ENCODE results near the gene SYNGR2. TPM values are rescaled to one million over a fixed set of nuclear protein-coding genes. Genes with fewer than 3 reads are reported as not detected.

Gene SYNGR2
- total RNA-seq, 1 donor from 2014 or later: 217 TPM

DNA sequence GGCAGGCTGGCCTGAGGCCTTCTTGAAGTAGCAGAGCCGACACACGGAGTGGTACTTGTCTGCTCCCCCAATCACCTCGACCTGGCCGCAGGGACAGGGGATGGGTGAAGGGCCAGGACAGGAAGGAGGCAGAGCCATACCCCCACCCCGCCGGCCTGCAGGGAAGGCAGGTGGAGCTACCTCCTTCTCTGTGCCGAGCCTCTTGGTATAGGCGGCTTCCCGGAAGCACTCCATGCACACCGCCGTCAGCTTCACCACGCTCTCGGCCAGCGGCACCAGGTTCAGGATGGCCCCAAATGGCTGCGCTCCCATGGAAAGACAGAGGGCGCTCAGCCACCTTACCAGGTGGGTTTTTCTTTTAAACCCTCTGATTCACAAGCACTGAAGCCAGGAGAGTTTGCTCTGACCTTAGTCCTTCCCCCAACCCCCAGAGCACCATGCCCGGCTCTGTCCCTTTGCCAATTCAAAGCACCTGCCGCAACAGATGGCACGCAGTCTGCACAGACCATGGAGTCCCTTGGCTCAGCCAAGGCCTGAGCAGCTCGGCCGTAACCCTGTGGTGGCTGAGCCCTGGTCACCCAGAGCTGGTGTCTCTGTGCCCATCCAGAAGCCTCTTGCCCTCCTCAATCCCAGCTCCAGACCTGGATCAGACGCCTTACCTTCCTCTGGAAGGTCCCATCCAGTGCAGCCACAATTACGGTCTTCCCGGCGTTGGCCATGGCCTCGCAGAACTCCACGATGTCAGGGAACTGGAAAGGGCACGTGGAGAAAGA lies 6.7 kb downstream of the SYNGR2 start:
- ATAC-seq: peak; percentile 54 to 66
- intact Hi-C loops (cut with DNase I): loop anchor here (10.0 kb wide), 1 partner anchor 50 kb away; the partner anchor contains the start of gene TMC6
- Histone ChIP-seq H3K36me3 (peaks cover 26% of the 10 kb centered on the region), H3K9me3 (no peaks in the 10 kb centered on the region), H3K27me3 (ENCODE audit: low read depth) (no peaks in the 10 kb centered on the region), H3K4me1 (peaks cover 87% of the 10 kb centered on the region), H3K4me3 (peak overlapping the region; percentile 33), H3K27ac (peak overlapping the region; percentile 85)
- TF ChIP-seq, protein P1, sequence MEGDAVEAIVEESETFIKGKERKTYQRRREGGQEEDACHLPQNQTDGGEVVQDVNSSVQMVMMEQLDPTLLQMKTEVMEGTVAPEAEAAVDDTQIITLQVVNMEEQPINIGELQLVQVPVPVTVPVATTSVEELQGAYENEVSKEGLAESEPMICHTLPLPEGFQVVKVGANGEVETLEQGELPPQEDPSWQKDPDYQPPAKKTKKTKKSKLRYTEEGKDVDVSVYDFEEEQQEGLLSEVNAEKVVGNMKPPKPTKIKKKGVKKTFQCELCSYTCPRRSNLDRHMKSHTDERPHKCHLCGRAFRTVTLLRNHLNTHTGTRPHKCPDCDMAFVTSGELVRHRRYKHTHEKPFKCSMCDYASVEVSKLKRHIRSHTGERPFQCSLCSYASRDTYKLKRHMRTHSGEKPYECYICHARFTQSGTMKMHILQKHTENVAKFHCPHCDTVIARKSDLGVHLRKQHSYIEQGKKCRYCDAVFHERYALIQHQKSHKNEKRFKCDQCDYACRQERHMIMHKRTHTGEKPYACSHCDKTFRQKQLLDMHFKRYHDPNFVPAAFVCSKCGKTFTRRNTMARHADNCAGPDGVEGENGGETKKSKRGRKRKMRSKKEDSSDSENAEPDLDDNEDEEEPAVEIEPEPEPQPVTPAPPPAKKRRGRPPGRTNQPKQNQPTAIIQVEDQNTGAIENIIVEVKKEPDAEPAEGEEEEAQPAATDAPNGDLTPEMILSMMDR (IDR thresholded peaks at IDR 0.05): peak; percentile 22
- DNase-seq: no peak

DNA sequence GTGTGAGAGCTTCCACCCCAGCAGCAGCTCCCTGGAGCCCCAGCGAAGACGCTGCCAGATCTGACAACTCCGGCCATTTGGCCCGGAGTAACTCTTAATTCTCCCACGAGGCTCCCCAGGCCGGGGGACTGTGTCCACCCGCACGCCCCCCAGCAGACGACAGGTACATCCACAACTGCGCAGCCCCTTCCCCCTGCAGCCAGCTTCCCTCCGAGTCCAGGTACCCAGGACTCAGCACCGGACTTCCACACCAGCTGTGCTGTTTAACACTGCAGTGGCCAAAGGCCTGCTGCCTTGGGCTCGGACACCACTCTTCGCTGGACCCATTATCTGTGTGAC lies 7.2 kb downstream of the SYNGR2 start:
- Histone ChIP-seq H3K36me3 (peaks cover 26% of the 10 kb centered on the region), H3K4me1 (peaks cover 87% of the 10 kb centered on the region), H3K9me3 (no peaks in the 10 kb centered on the region), H3K27ac (peak overlapping the region; percentile 85), H3K27me3 (ENCODE audit: low read depth) (no peaks in the 10 kb centered on the region), H3K4me3 (peak overlapping the region; percentile 33)
- intact Hi-C loops (cut with DNase I): loop anchor here (10.0 kb wide), 1 partner anchor 51 kb away; the partner anchor contains the start of gene TMC6
- DNase-seq: no peak
- TF ChIP-seq, protein P1 (IDR thresholded peaks at IDR 0.05): no peak
- no peak for ATAC-seq

DNA sequence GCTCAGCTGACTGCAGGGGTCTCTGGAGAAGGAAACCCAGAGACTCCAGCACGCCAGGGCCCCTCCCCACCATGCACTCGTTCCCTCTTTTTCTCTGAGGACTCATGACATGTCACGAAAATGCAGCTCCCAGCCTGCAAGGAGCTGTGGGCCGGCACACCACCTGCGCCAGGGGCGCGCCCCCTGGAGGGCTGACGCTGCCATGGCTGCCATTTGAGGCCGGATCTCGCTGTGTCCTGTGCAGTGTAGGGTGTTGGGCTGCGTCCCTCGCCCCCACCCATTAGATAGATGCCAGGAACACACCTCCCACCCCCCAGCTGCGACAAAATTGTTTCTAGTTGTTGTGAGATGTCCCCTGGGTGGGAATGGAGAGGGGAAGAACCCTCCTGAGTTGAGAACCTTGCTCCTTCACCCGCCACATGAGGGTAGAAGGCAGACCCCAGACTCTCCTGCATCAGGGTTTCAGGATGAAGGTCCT lies 8.2 kb downstream of the SYNGR2 start:
- peaks cover 80% of the 10 kb centered on the region for H3K4me1 ChIP-seq
- peaks cover 19% of the 10 kb centered on the region for H3K36me3 ChIP-seq
- TF ChIP-seq, protein P1 (IDR thresholded peaks at IDR 0.05): peak; percentile 94
- no peaks in the 10 kb centered on the region for H3K27me3 ChIP-seq (ENCODE audit: low read depth)
- DNase-seq: peak; percentile 90
- intact Hi-C loops (cut with DNase I): loop anchor here (10.0 kb wide), 1 partner anchor 52 kb away; the partner anchor contains the start of gene TMC6
- no peak overlapping the region for H3K4me3 ChIP-seq
- H3K9me3 ChIP-seq: no peaks in the 10 kb centered on the region
- H3K27ac ChIP-seq: peak overlapping the region; percentile 85
- ATAC-seq: peak; percentile 31 to 50

DNA sequence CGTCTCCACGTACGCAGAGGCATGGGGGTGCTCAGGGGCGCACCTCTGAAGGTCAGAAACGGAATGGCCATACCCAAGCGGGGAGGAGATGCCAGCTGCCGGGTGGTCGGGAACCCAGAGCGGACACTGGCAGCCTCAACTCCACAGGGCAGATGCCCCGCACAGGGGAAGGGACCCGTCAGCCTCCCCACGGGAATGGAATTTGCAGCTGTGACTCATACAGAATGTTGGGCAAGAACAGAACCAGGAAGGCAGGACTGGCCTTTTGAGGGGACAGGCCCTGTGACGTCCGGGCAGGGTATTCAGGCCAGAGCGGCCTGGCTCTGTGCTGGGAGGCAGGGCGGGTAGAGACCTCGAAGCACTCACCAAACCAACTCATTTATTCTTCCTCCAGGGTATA lies 11.0 kb downstream of the SYNGR2 start:
- H3K27ac ChIP-seq: peak overlapping the region; percentile 72
- H3K9me3 ChIP-seq: no peaks in the 10 kb centered on the region
- no peak overlapping the region for H3K4me3 ChIP-seq
- ATAC-seq: peak; percentile 46 to 60
- TF ChIP-seq, protein P1 (IDR thresholded peaks at IDR 0.05): no peak
- no peak for DNase-seq
- peaks cover 55% of the 10 kb centered on the region for H3K4me1 ChIP-seq
- H3K27me3 ChIP-seq (ENCODE audit: low read depth): no peaks in the 10 kb centered on the region
- intact Hi-C loops (cut with DNase I): loop anchor here (10.0 kb wide), 1 partner anchor 55 kb away; the partner anchor contains the start of gene TMC6
- H3K36me3 ChIP-seq: no peaks in the 10 kb centered on the region

DNA sequence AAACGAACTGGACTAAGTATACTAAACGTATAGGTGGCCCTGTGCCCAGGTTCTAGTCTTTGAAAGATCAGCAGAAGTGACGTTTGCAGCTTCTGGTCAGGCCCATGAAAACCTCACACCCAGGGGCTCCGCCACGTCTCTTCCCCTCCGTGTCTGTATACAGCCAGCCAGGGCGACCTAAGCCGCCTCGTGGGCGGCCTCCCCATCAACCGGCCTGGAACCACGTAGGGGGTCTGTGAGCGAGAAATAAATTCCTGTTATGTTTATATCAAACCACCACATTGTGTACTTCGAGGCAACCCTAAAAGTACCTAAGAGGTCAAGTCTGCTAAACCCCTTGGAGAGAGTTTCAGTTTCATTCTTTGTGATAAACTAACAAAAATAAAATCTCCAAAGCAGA lies 11.7 kb downstream of the SYNGR2 start:
- peak overlapping the region; percentile 10 for H3K4me3 ChIP-seq
- no peaks in the 10 kb centered on the region for H3K27me3 ChIP-seq (ENCODE audit: low read depth)
- H3K9me3 ChIP-seq: no peaks in the 10 kb centered on the region
- no peak for ATAC-seq
- H3K4me1 ChIP-seq: peaks cover 55% of the 10 kb centered on the region
- TF ChIP-seq, protein P1 (IDR thresholded peaks at IDR 0.05): no peak
- intact Hi-C loops (cut with DNase I): no loop called here
- H3K27ac ChIP-seq: peak overlapping the region; percentile 72
- H3K36me3 ChIP-seq: no peaks in the 10 kb centered on the region
- DNase-seq: no peak
